C4-2B (cell line): ENCODE data around the gene OR6F1.

ENCODE experiments used
- CTCF ChIP-seq: fragments of 450-650 bp; conservative IDR thresholded peaks from 2 replicates; pipeline ENCODE4 v1.5.1; 2017; ENCODE audit warnings: mild to moderate bottlenecking
- ZFX ChIP-seq: fragments of 450-650 bp; IDR thresholded peaks from 2 replicates; pipeline ENCODE4 v1.6.1; 2017

- TF ChIP-seq CTCF, result no peak
- TF ChIP-seq ZFX, result no peak
Measured at GRCh38 chr1:247738315-247738714, 21.9 kb upstream of the OR6F1 start, which contains the start of gene OR14K1.
